GM19351 (cell line): ENCODE data around the gene AGAP1.

ENCODE experiments used
- ATAC-seq: cut with Tn5 transposase; IDR thresholded peaks from one replicate; pipeline ENCODE4 v1.9.1; 2021; ENCODE audit warnings: mild to moderate bottlenecking, moderate library complexity; ENCODE audit not compliant: unreplicated experiment

Gene AGAP1

DNA sequence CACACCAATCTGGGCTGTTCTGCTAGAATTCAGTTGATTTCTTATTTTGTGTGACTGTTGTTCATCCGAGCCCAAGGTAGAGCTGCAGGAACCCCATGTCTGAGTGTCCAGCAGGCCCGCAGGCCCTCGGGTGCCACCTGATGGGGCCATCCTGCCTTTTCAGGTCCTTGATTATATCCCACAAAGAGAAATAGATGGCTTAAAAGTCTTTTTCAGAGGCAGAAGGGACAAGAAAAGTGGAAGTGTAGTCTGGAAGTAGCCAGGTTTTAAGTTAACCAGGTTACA is 52.2 kb downstream of the AGAP1 start:
- ATAC-seq = no peak

DNA sequence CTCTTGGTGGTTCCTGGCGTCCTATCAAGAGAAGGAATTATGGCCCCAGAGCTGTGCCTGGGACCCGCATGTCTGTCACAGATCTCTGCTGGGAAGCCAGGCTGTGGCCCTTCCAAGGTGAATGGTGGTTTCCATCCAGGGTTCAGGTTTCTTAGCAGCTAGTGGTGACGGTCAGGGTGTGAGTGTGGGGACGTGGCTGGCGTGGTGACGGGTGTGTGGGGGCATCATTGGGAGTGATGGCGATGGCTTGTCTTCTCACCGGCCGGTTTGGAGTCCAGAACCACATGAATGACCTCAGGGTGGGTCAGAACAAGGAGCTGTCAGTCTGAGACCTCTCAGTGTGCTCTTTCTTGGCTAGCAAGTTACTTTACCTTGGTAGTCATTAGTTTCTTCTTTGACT is 52.6 kb downstream of the AGAP1 start:
- no peak for ATAC-seq

DNA sequence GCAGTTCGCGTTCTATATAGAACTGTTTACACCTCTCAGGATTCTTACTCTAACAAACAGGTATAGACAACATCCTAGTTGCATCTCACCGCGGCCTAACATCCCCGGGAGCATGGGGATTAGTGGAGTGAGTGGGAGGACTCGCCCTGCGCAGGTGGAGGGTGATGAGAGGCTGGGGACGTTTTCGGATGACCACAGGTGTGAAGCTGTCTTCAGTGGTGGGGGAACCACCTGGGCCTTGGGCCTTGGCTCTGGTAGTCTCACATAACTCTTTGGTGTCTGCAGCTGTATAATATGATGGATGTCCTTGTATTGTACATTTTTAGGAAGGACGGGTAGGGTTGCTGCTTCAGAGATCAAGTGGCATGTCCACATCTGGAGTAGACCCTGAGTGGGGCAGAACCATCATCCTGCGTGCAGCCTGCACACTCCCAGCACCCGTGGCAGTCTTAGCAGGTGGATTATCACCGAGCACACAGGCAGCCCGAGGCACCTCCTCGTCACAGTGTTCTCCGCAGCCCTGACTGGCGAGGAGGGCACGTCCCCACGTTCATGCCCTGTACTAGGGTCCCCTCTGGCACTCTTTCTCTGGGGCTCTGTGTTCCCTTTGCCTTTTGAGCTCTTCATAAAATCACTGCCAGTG is 56.0 kb downstream of the AGAP1 start:
- ATAC-seq = no peak

DNA sequence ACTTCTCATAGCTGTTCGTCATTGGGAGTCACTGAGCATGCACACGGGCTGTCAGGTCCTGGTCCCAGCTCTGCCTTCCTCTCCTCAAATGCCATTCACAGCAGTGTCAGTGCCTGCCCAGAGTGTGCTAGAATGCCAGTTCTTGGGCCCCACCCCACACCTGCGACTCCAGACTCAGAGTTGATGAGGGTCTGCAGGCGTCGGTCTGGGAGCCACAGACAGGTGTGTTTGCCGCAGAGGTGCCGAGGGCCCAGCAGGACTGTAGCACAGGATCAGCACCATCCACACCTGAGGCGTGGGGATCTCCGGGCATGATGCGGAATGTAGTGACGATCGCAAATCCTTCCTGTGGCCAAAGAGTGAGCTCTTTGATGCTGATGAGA is 56.5 kb downstream of the AGAP1 start:
- ATAC-seq = no peak

DNA sequence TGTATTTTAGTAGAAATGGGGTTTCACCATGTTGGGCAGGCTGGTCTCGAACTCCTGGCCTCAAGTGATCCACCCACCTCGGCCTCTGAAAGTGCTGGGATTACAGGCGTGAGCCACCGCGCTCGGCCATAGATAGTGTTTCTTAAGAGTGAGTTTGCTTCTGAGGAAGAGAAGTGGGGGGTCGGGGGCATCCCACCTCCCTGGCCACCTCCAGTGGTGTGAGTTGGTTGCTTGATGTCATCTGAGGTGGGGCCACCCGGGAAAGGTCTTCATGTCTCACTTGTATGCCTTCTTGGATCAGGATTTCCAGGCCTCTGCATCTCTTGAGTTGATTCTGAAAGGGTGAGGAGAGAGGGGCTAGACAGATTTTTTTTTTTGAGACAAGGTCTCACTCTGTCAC is 57.1 kb downstream of the AGAP1 start:
- ATAC-seq = no peak

DNA sequence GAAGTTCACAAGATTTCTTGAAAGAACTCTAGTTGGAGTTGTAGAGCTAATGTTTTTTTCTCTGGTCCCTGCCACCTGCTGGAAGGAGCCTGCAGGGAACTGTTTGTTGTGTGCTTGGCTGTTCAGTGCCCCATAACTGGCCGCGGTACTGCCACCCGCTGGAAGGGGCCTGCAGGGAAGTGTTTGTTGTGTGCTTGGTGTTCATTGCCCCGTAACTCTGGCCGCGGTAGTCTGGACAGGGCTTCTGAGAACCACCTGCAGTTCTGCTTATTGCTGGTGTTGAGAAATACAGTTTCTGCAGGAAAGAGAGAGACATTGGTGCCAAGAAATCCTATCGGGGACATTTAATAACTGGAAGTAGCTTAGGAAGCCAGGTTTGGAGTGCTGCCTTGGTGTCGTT is 58.1 kb downstream of the AGAP1 start:
- no peak for ATAC-seq

DNA sequence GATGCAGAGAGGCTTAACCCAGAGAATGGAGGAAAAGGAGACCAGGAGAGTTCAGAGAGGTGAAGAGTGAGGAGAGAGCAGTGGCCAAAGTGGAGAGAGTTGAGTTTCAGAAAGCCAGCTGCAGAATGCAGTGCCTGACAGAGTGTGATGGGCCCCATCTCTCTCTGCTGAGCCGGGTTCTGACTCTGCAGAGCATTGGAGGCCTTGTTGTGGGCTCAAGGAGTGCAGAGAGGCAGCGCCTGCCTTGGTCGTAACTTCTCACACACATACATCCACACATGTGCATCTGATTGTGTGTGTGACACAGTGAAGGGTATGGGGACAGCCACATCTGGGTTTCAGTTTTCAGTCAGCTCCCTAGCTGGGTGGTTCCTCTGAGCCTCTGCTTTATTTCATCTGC is 58.8 kb downstream of the AGAP1 start:
- no peak for ATAC-seq

DNA sequence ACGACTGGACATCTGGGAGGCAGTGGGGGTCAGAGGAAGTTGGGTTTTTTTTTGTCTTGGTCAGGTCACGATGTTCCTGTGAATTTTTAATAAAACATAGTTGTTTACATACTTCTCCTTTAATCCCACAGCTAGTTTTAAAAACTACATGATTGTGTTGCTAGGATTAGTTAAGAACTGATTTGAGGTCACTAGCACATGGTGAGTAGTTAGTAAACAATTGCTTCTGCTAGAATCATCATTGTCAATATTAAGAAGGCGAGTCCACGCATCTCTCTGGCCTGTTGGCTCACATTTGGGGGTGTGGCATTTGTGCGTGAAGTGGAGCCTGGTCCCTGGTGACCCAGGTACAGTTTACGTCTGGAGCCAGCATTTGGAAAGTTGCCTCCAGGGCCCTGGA is 59.4 kb downstream of the AGAP1 start:
- ATAC-seq = no peak

DNA sequence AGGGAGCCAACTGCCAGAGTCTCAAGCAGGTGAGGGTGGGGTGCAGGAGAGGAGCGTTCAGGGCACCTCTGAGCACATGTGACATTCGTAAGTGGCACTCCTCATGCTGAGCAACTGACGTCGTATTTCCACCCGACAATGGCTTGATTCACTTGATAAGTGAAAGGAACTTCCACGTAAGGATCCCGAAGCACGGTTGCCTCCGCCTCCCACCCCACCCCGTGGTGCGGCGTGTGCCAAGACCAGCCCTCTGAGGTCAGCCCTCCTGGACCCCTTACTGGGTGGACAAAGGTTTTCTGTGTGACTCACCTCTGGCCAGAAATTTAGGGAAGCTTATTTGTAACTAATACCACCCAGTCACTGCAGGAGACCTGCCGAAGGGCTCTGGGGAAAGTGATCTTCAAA is 59.9 kb downstream of the AGAP1 start:
- no peak for ATAC-seq

DNA sequence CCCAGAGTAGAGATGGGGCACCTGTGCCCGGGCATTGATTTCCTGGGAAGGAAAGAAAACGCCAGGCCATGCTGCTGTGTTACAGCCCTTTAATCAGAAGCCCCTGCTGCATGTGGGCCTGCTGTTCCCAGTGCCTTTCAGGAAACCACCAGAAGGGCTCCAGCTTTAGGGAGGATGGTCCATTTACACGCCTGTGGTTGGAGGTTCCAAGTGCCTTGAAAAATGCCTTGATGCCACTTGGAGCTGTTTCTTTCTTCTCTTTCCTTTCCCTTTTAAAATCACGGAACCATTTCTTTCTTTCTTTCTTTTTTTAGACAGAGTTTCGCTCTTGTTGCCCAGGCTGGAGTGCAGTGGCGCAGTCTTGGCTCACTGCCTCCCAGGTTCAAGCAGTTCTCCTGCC is 60.5 kb downstream of the AGAP1 start:
- ATAC-seq = no peak

DNA sequence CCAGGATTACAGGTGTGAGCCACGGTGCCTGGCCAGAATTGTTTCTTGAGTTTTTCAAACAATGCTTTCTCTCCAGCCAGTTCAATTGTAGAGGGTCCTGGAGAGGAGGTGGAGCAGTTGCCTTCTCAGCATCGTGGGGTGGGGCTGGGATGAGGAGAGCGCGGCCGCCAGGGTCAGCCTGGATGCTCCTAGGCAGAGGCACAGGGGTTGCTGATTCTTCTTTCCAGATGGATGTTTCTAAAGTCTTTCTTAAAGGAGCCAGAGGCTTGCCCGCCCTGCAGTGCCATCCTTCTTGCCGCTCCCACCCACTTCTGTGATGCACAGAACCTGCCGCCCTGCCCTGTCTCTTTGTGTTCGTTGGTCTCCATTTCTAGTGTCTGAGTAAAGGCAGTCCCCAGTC is 61.1 kb downstream of the AGAP1 start:
- no peak for ATAC-seq

DNA sequence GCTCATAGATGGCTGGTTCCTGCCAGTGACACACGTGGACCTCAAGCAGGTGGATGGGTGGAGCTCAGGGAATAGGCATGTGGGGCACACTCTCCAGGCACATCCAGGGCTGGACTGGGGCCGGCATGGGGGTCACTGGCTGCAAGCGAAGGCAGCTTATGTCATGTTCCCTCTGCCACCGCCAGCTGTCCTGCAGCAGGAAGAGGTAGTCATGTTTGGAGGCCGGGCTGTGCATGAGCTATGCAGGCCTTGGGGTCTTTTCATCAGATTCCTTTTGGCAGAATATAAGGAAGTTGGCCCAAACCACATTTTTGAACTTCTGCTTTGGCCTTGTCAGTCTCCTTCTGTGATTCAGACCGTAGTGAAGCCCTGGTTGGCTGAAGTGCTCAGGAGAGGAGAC is 61.5 kb downstream of the AGAP1 start:
- no peak for ATAC-seq

DNA sequence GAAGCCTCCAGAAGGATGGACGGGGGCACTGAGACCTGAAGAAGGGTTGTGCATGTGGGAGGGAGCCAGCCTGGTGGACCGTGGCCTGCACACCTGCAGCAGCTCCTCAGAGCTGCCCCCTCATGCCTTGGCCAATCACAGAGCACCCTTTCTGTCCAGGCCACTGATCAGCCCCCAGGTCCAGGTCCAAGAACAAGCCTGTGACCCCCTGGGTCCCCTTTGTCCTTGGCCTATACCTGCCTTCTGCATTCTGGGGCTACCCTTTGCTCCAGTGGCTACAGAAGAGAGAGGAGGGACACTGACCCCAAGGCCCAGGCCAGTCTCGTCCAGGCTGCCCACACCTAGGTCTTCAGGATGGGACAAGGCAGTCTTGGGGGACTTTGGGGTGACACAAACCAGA is 62.2 kb downstream of the AGAP1 start:
- ATAC-seq = no peak

DNA sequence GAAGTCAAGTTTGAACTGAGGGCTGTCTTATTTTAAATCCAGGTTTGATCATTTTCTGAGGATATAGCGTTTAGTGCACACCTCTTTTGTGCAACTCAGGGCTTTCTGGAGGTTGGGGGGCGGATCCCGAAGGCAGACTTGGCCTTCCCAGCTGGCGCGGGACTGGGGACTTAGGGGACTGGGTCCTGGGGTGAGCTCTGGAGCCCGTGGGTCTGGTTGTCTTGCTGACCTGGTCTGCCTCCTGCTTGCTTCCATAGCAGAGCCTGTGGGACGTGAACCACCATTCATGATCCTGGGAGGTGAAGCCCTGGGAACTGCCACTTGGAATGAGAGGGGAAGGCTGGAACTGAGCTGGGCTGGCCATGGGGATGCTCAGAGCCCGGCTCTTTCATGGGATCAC is 63.1 kb downstream of the AGAP1 start:
- ATAC-seq = no peak

DNA sequence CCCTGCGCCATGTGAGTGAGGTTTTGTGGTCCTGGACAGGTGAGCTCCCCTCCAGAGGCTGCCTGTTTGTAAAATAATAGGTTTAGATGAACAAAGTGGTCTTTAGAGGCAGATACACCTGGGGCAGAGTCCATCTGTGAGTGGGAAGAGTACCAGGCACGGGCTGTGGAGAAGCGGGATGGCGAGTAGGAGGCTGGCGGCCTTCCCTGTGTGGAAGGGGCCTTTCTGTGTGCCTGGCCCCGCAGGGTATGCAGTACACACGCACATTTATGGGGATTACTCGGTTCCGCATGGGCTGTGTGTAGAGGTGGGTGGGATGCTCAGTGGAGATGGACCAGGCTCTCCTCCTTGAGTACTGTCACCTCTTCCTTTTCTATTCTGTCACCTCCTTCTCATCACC is 64.1 kb downstream of the AGAP1 start:
- no peak for ATAC-seq

DNA sequence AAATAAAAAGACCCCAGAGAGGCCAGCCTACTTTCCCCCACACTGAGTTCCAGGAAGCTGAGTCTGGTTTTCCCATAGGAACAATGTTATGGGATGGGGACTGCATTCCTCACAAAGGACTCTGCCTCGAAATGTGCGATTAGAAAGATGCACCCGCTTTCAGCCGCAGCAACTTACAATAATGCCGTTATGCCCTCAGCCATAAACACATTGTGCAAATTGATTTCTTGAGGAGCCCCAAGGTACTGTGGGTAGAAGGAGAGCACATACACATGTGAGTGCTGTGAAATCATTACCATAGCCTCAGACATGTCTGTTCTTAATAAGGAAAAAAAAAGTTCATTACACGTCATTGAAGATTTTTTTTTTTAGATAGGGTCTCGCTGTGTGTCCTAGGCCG is 64.7 kb downstream of the AGAP1 start:
- no peak for ATAC-seq

DNA sequence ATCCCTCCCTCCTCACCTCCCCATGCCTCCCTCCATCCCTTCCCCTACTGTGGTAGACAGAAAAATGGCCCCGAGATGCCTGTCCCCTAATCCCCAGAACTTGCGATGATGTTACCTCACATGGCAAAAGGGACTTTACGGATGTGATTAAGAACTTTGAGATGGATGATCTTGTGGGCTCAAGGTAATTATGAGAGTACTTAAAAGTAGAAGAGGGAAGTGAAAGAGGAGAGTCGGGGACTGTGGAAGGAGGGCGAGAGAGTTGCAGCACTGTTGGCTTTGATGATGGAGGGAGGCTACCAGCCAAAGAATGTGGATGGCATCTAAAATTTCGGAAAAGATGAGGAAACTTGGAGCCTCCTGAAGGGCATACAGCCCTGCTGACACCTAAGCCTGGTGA is 66.5 kb downstream of the AGAP1 start:
- ATAC-seq = peak; percentile 92

DNA sequence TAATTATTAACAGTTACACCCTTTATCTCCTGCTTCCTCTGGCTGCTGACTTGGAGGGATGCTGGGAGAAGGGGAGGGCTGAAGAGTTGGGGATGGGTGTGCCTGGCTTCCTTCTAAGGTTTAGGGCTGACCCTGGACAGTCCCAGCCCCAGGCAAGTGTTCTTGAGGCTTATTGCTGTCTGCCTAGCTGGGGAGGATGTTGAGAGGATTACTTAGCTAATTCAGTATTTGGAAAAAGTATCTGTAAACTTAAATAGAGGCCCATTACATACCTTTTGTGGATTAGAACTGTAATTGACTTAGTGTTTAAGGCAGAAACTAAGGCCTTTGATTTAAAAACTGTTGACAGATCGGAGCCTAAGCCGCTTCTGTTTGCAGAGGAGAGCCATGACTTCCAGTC is 67.6 kb downstream of the AGAP1 start:
- no peak for ATAC-seq

DNA sequence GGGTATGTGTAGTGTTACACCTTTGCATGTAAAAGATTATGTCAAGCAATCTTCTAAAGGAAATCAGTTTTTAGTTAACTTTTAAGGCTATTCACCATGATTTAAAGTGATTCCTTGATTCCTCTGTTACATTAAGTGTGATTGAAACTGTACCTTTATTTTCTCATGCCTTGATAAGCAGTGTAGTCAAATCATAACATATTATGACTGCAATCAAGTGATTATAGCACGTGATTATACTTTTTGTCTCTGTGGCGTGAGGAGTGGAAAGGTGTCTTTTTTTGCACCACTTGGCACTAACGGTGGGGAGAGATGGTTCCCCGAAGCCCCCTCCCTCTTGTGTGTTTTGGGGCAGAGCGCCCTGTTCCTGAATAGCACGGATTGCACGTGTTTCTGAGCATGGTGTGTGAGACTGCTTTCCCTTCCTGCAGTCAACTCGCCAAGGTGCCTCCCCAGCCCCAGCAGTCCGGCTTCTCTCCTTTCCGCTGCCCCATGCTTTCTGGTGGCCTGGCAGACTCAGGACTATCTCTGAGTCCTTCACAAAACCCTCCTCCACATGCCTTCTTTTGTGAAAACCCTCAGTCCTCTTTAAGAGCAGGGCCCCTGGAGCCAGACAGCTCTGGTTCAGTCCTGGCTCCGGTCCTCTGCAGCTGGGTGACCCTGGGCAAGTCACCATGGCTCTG is 68.4 kb downstream of the AGAP1 start:
- ATAC-seq = no peak

DNA sequence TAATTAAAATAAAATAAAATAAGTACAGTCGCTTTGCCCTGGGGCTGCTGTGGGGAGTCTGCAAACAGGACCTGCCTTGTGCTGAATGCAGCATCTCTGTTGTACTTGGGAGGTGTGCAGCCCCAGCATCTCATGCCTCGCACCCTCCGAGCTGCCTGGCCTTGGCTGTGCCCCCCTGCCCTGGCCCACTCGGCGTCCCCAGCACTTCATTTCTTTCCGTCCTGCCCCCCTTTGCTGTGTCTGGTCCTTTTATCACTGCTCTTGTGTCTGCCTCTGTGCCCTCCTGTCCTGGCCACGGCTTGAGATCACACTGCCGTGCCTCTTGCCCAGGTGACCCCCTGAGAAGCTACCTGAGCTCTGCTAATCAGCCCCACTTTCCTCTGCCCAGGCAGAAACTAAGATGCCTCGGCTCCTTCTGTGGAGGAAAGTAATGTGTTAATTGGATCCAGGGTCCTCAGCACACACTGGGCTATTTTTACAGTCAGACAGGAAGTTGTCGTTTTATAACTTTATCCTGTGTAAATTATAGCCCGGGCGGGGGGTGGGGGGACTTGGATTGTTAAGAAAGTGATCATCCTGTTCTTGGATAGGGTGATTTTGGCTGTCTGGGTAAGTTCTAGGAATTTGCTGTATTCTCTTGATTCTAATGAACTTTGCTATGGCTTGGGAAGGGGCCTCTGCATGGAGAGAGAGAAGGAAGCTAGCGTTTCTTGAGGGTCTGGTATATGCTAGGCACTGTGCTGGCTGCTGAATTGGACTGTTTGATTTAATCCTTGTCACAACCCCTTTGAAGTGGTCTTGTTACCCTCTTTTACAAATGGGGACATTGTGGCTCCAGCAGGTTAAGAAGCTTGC is 69.4 kb downstream of the AGAP1 start:
- ATAC-seq = no peak

DNA sequence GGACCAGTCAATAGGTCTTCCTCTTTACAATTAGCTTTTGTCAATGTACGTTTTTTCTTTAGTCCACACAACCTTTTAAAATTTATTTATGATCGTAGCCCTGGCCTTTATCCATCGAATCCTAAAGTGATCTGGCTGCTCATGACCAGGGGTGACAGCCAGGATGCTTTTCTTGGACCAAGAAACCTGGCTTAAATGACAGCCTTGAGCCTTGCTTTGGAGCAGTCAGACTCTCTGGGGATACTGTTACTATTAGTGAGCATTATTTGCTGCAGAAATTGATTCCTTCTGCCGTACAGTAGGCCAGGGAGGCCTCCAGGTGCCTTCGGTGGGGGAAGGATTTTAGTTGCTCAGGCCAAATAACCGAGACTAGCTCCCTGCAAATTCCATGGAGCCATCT is 70.2 kb downstream of the AGAP1 start:
- no peak for ATAC-seq

DNA sequence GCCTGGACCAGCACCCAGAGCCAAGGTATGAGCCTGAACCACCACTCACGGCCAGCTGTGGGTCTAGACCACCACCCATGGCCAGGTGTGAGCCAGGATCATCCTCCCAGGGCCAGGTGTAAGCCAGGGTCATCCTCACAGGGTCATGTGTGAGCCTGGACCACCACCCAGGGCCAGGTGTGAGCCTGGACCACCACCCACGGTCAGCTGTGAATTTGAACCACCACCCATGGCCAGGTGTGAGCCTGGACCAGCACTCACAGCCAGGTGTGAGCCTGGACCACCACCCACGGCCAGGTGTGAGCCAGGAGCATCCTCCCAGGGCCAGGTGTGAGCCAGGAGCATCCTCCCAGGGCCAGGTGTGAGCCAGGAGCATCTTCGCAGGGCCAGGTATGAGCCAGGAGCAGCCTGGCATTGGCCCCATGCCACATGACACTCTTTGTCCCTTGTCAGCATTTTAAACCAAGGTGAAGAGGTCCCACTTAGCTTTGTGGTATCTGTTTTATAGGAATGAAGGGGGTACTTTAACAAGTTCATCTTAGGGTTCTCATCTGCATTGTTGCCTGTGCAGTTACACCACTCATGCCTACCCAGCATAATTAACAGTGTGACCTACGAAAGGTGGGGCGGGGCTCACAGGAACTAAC is 71.2 kb downstream of the AGAP1 start:
- ATAC-seq = no peak
